Adrenal gland (tissue), 5 donors: Measurements from ENCODE around the gene GXYLT2.

Source experiments
- POLR2A ChIP-seq, 2 donors: fragments of 450-650 bp; IDR thresholded peaks; one replicate each; pipeline ENCODE4 v1.6.1; 2017; ENCODE audit warnings: antibody characterized with exemption in 2 of 2, mild to moderate bottlenecking in 2 of 2, moderate library complexity in 1 of 2
- TF ChIP-seq, protein P1 (sequence below), 6 experiments: fragments of 450-650 bp in 4 of 6; fragments of 200-600 bp in 2 of 6; sonication (generic) in 1 of 6; IDR thresholded peaks; 1 replicate in 5 of 6; 2 replicates in 1 of 6; pipeline versions ENCODE4 v1.5.1 to v1.8.0; 2016 to 2021; ENCODE audit warnings: antibody characterized with exemption in 6 of 6, mild to moderate bottlenecking in 2 of 6, moderate library complexity in 1 of 6
- donor health status: DM: no; HTN: no; CAD: no.

DNA sequence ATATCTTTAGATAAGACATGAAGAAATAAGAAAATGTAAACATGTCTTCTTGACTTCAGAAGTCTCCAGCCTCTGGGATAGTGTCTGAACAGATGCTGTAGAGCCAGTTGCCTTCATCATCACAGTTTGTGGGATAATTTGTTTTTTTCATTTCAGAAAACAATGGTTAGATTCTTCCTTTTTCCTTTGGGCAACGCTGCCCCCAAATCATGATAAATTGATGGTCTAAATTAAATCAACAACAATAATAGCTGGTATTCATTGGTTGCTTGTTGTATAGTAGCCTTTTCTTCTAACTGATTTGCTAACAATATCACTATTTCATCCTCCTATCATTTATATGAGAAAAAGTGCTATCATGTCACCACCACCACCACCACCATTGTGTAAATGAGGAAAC is 27.0 kb upstream of the GXYLT2 start:
- TF ChIP-seq, protein P1, sequence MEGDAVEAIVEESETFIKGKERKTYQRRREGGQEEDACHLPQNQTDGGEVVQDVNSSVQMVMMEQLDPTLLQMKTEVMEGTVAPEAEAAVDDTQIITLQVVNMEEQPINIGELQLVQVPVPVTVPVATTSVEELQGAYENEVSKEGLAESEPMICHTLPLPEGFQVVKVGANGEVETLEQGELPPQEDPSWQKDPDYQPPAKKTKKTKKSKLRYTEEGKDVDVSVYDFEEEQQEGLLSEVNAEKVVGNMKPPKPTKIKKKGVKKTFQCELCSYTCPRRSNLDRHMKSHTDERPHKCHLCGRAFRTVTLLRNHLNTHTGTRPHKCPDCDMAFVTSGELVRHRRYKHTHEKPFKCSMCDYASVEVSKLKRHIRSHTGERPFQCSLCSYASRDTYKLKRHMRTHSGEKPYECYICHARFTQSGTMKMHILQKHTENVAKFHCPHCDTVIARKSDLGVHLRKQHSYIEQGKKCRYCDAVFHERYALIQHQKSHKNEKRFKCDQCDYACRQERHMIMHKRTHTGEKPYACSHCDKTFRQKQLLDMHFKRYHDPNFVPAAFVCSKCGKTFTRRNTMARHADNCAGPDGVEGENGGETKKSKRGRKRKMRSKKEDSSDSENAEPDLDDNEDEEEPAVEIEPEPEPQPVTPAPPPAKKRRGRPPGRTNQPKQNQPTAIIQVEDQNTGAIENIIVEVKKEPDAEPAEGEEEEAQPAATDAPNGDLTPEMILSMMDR (IDR thresholded peaks at IDR 0.05), result no peak
- no peak for TF ChIP-seq POLR2A (IDR thresholded peaks at IDR 0.05)
